ENCODE data around the gene TASOR.

Gene TASOR

DNA sequence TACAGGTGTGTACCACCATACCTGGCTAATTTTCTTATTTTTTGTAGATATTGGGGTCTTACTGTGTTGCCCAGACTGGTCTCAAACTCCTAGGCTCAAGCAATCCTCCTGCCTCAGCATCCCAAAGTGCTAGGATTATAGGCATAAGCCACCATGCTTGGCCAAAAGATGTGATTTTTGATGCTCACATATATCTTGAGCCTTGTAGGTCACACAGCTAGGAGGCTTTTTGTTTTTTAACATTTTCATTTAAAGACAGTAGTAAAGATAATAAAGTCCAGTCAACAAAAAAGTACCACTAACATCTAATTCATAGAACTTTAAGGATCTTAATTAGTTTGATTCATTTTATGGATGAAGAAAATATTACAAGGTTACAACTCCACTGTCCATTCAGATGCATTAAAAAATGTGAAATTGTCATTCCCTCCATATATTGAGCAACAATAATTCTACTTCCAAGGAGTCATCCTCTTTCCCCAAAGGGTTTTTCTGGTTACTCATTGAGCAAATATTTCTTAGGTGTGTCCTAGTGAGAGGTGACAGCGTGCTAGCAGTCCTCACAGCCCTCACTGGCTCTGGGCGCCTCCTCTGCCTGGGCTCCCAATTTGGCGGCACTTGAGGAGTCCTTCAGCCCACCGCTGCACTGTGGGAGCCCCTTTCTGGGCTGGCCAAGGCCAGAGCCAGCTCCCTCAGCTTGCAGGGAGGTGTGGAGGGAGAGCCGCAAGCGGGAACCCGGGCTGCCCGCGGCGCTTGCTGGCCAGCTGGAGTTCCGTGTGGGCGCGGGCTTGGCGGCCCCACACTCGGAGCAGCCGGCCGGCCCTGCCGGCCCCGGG, 8.3 kb upstream of the TASOR start:
- TF ChIP-seq YY2 (tag by site-specific recombination; IDR thresholded peaks at IDR 0.05) (no peak), OSR2 (tag by site-specific recombination; IDR thresholded peaks at IDR 0.05) (no peak), ZNF174 (tag by site-specific recombination; IDR thresholded peaks at IDR 0.05) (no peak), ZNF416 (tag by site-specific recombination; IDR thresholded peaks at IDR 0.05) (no peak), OVOL3 (tag by site-specific recombination; IDR thresholded peaks at IDR 0.05) (no peak)
- CTCF ChIA-PET = no interaction called here
- H3K27ac ChIP-seq (ENCODE audit: extremely low read depth, low read depth, low read length) = no peak overlapping the region

GRCh38 chr3:56689303-56689702, 6.2 kb upstream of the TASOR start:
- no peaks in the 10 kb centered on the region for H3K36me3 ChIP-seq (ENCODE audit: control insufficient read depth in 2 of 2, insufficient read depth in 1 of 2, low read length in 2 of 2)
- ChIA-PET CTCF (no interaction called here), POLR2A (interaction anchor here (0.7 kb wide), 1 partner anchor 135 kb away, joined by 3 read pairs; no protein-coding TSS in a partner anchor)
- no peak for TF ChIP-seq KLF10 (tag by site-specific recombination; IDR thresholded peaks at IDR 0.05)
- TF ChIP-seq ZNF114 (tag by site-specific recombination; IDR thresholded peaks at IDR 0.05) = no peak
- TF ChIP-seq, protein P1, sequence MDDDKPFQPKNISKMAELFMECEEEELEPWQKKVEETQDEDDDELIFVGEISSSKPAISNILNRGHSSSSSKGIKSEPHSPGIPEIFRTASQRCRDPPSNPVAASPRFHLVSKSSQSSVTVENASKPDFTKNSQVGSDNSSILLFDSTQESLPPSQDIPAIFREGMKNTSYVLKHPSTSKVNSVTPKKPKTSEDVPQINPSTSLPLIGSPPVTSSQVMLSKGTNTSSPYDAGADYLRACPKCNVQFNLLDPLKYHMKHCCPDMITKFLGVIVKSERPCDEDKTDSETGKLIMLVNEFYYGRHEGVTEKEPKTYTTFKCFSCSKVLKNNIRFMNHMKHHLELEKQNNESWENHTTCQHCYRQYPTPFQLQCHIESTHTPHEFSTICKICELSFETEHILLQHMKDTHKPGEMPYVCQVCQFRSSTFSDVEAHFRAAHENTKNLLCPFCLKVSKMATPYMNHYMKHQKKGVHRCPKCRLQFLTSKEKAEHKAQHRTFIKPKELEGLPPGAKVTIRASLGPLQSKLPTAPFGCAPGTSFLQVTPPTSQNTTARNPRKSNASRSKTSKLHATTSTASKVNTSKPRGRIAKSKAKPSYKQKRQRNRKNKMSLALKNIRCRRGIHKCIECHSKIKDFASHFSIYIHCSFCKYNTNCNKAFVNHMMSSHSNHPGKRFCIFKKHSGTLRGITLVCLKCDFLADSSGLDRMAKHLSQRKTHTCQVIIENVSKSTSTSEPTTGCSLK (tag by site-specific recombination; IDR thresholded peaks at IDR 0.05) = no peak
- no peak for TF ChIP-seq REPIN1 (tag by site-specific recombination; IDR thresholded peaks at IDR 0.05; ENCODE audit: low read depth)
- no peak for TF ChIP-seq ZNF394 (tag by site-specific recombination; IDR thresholded peaks at IDR 0.05; ENCODE audit: borderline replicate concordance)
- TF ChIP-seq ZNF169 (tag by site-specific recombination; IDR thresholded peaks at IDR 0.05) = no peak
- no peak for TF ChIP-seq ZNF555 (tag by site-specific recombination; conservative IDR thresholded peaks at IDR 0.05)
- TF ChIP-seq ZNF660 (tag by site-specific recombination; IDR thresholded peaks at IDR 0.05) = no peak
- no peak for TF ChIP-seq ZNF140 (tag by site-specific recombination; IDR thresholded peaks at IDR 0.05)
- TF ChIP-seq ZNF776 (tag by site-specific recombination; IDR thresholded peaks at IDR 0.05; ENCODE audit: borderline replicate concordance) = no peak
- no peak for TF ChIP-seq ZNF596 (tag by site-specific recombination; IDR thresholded peaks at IDR 0.05)
- TF ChIP-seq WT1 (tag by site-specific recombination; IDR thresholded peaks at IDR 0.05) = no peak
- no peak for TF ChIP-seq ZNF571 (tag by site-specific recombination; IDR thresholded peaks at IDR 0.05)
- TF ChIP-seq TCF7L2 (IDR thresholded peaks at IDR 0.05; ENCODE audit: borderline replicate concordance, low read depth, low read length) = no peak
- TF ChIP-seq ZNF529 (tag by site-specific recombination; IDR thresholded peaks at IDR 0.05; ENCODE audit: insufficient replicate concordance) = no peak
- TF ChIP-seq ZNF391 (tag by site-specific recombination; IDR thresholded peaks at IDR 0.05; ENCODE audit: borderline replicate concordance, low read depth) = no peak
- no peak for TF ChIP-seq ELK4 (IDR thresholded peaks at IDR 0.05; ENCODE audit: borderline replicate concordance, low read depth, low read length)
- no peak for TF ChIP-seq ZNF350 (tag by site-specific recombination; IDR thresholded peaks at IDR 0.05)
- no peak for TF ChIP-seq ZNF184 (tag by site-specific recombination; IDR thresholded peaks at IDR 0.05)
- TF ChIP-seq ZNF549 (tag by site-specific recombination; IDR thresholded peaks at IDR 0.05) = no peak
- H3K27ac ChIP-seq (ENCODE audit: extremely low read depth, low read depth, low read length) = no peak overlapping the region
- H3K4me3 ChIP-seq (ENCODE audit: low read depth, low read length) = no peak overlapping the region
- no peaks in the 10 kb centered on the region for H3K9me3 ChIP-seq (ENCODE audit: control insufficient read depth, insufficient read depth, low read depth, low read length)
- no peaks in the 10 kb centered on the region for H3K4me1 ChIP-seq (ENCODE audit: control insufficient read depth, insufficient read depth, low read length)

More for the DNA sequence above, 8.3 kb upstream of the TASOR start:
- Histone ChIP-seq H3K4me3 (ENCODE audit: low read depth, low read length) (no peak overlapping the region), H3K4me1 (ENCODE audit: control insufficient read depth, insufficient read depth, low read length) (no peaks in the 10 kb centered on the region), H3K9me3 (ENCODE audit: control insufficient read depth, insufficient read depth, low read depth, low read length) (no peaks in the 10 kb centered on the region), H3K36me3 (ENCODE audit: control insufficient read depth in 2 of 2, insufficient read depth in 1 of 2, low read length in 2 of 2) (no peaks in the 10 kb centered on the region)
- POLR2A ChIA-PET = interaction anchor here (0.7 kb wide), 1 partner anchor 9 kb away, joined by 5 read pairs; no protein-coding TSS in a partner anchor

Data from HEK293 (cell line).